Mammary epithelial cell (primary cell): Measurements from ENCODE around the gene ESRRA.

ENCODE experiments used
- EZH2 ChIP-seq: IDR thresholded peaks from 2 replicates; pipeline ENCODE4 v1.6.1; 2012; ENCODE audit warnings: low read length, inconsistent platforms, borderline replicate concordance
- TF ChIP-seq, protein P1 (sequence below), 2 donors: IDR thresholded peaks in 1 of 2; conservative IDR thresholded peaks in 1 of 2; 2 replicates each; pipeline ENCODE4 v1.5.1; 2011 to 2012; ENCODE audit warnings: inconsistent platforms in 2 of 2, low read length in 2 of 2, mild to moderate bottlenecking in 2 of 2, control low read depth in 1 of 2, low read depth in 1 of 2; ENCODE audit not compliant: insufficient read depth in 1 of 2; ENCODE audit errors: extremely low read depth in 1 of 2

DNA sequence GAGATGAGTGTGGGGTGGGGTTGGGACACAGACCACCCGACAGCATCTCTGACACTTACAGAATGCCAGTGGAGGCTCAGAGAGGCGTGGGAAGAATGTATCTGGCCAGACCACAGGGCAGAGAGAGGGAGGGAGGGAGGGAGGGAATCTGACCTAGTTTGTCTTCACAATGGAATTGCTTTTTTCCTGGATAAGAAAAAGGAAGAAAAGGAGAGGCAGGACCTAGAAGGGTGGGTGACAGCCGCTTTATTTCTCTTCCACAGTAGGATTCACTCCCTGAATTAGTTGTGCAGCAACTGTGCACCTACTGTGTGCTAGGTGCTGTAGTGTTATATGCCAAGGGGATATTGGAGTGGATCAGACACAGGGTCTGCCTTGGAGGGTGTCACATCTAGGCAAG is 10.6 kb upstream of the ESRRA start:
- TF ChIP-seq, protein P1, sequence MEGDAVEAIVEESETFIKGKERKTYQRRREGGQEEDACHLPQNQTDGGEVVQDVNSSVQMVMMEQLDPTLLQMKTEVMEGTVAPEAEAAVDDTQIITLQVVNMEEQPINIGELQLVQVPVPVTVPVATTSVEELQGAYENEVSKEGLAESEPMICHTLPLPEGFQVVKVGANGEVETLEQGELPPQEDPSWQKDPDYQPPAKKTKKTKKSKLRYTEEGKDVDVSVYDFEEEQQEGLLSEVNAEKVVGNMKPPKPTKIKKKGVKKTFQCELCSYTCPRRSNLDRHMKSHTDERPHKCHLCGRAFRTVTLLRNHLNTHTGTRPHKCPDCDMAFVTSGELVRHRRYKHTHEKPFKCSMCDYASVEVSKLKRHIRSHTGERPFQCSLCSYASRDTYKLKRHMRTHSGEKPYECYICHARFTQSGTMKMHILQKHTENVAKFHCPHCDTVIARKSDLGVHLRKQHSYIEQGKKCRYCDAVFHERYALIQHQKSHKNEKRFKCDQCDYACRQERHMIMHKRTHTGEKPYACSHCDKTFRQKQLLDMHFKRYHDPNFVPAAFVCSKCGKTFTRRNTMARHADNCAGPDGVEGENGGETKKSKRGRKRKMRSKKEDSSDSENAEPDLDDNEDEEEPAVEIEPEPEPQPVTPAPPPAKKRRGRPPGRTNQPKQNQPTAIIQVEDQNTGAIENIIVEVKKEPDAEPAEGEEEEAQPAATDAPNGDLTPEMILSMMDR (conservative IDR thresholded peaks at IDR 0.05 in 1 of 2, IDR thresholded peaks at IDR 0.05 in 1 of 2; ENCODE audit: extremely low read depth in 1 of 2, insufficient read depth in 1 of 2, low read depth in 1 of 2, low read length in 2 of 2): no peak
- TF ChIP-seq EZH2: no peak
